ENCODE results near the gene GRAMD1A.
A peak's percentile ranks its signal among the peaks of the same experiment; 100 is the strongest.

GRAMD1A gene

GRCh38 chr19:35030257-35031071 lies 30.3 kb downstream of the GRAMD1A start, which contains the start of gene SCN1B (continued):
- TF ChIP-seq ZNF350 (tag by site-specific recombination; IDR thresholded peaks at IDR 0.05) (no peak), ZBTB7A (tag by site-specific recombination; IDR thresholded peaks at IDR 0.05; ENCODE audit: low read depth) (0 out of 2 replicates have a peak, but pooled peaks have one; percentile 61), ZFP37 (tag by site-specific recombination; IDR thresholded peaks at IDR 0.05) (no peak), ZNF202 (tag by site-specific recombination; IDR thresholded peaks at IDR 0.05; ENCODE audit: borderline replicate concordance) (no peak), PRDM4 (tag by site-specific recombination; IDR thresholded peaks at IDR 0.05) (no peak), ZNF670 (tag by site-specific recombination; IDR thresholded peaks at IDR 0.05; ENCODE audit: low read depth) (no peak), ZNF302 (tag by site-specific recombination; IDR thresholded peaks at IDR 0.05; ENCODE audit: low read depth) (no peak), ZNF239 (tag by site-specific recombination; IDR thresholded peaks at IDR 0.05) (no peak), SP2 (tag by site-specific recombination; IDR thresholded peaks at IDR 0.05) (peak; percentile 22; the same call in 1 of the 2 replicates), MYNN (tag by site-specific recombination; IDR thresholded peaks at IDR 0.05; ENCODE audit: borderline replicate concordance) (no peak), ZFHX2 (tag by site-specific recombination; conservative IDR thresholded peaks at IDR 0.05) (no peak; the same call in 1 of the 2 replicates), ZNF311 (tag by site-specific recombination; IDR thresholded peaks at IDR 0.05; ENCODE audit: borderline replicate concordance) (no peak), ZNF544 (tag by site-specific recombination; IDR thresholded peaks at IDR 0.05) (no peak), ZNF660 (tag by site-specific recombination; IDR thresholded peaks at IDR 0.05) (peak; percentile 75), ZNF18 (tag by site-specific recombination; IDR thresholded peaks at IDR 0.05) (no peak), ZBTB10 (tag by site-specific recombination; IDR thresholded peaks at IDR 0.05) (no peak), ZNF132 (tag by site-specific recombination; IDR thresholded peaks at IDR 0.05; ENCODE audit: borderline replicate concordance) (no peak), ZFP69B (tag by site-specific recombination; IDR thresholded peaks at IDR 0.05) (0 out of 2 replicates have a peak, but pooled peaks have one; percentile 6), ZNF701 (tag by site-specific recombination; IDR thresholded peaks at IDR 0.05) (no peak), ZNF623 (tag by site-specific recombination; IDR thresholded peaks at IDR 0.05) (no peak), ZNF157 (tag by site-specific recombination; IDR thresholded peaks at IDR 0.05) (no peak), ZNF24 (tag by site-specific recombination; IDR thresholded peaks at IDR 0.05) (no peak), ZNF174 (tag by site-specific recombination; IDR thresholded peaks at IDR 0.05) (no peak), SCRT2 (tag by site-specific recombination; IDR thresholded peaks at IDR 0.05) (no peak), ZXDB (tag by site-specific recombination; IDR thresholded peaks at IDR 0.05) (no peak), ZNF639 (tag by site-specific recombination; IDR thresholded peaks at IDR 0.05) (no peak), ZNF785 (tag by site-specific recombination; IDR thresholded peaks at IDR 0.05) (no peak), ZNF513 (tag by site-specific recombination; IDR thresholded peaks at IDR 0.05) (no peak), KLF9 (tag by site-specific recombination; IDR thresholded peaks at IDR 0.05; ENCODE audit: low read depth) (0 out of 2 replicates have a peak, but pooled peaks have one; percentile 21), ZNF140 (tag by site-specific recombination; IDR thresholded peaks at IDR 0.05) (no peak), ZNF169 (tag by site-specific recombination; IDR thresholded peaks at IDR 0.05) (no peak), ZNF521 (tag by site-specific recombination; IDR thresholded peaks at IDR 0.05) (no peak)
